HL-60 (cell line): ENCODE results near the gene RSPH10B.
"Not testable (repeated sequence)": the region's sequence is repeated elsewhere in the genome, so short reads cannot be mapped to it uniquely, and the experiment has no call there.

Experiments used
- CTCF ChIP-seq: IDR thresholded peaks from one replicate; pipeline ENCODE4 v1.5.1; 2011; ENCODE audit warnings: low read length, control low read depth, inconsistent platforms; ENCODE audit not compliant: insufficient read depth
- REST ChIP-seq: IDR thresholded peaks from 2 replicates; pipeline ENCODE4 v1.6.1; 2012; ENCODE audit warnings: low read depth; ENCODE audit not compliant: insufficient replicate concordance

GRCh38 chr7:5880106-5880505 lies 90.4 kb downstream of the RSPH10B start:
- TF ChIP-seq CTCF, REST: not testable (repeated sequence)
